ENCODE data around the gene BAIAP2. TPM values are rescaled to one million over a fixed set of nuclear protein-coding genes. Genes with fewer than 3 reads are reported as not detected.
A peak's percentile ranks its signal among the peaks of the same experiment; 100 is the strongest.

Gene BAIAP2
- total and polyA plus RNA-seq, 2 of the 13 experiments (the other 11 are each of a cell fraction or from before 2014, with no cell fraction given), result 22.5 to 24.0 TPM

GRCh38 chr17:81130385-81131361 is 95.7 kb downstream of the BAIAP2 start (continued):
- TF ChIP-seq DRAP1 (CRISPR knock-in tag; IDR thresholded peaks at IDR 0.05) (0 out of 2 replicates have a peak, but pooled peaks have one; percentile 9), U2AF2 (IDR thresholded peaks at IDR 0.05; ENCODE audit: low read depth, low read length) (no peak), ZNF788 (CRISPR knock-in tag; IDR thresholded peaks at IDR 0.05; ENCODE audit: borderline replicate concordance) (0 out of 2 replicates have a peak, but pooled peaks have one; percentile 10), RERE (CRISPR knock-in tag; IDR thresholded peaks at IDR 0.05; ENCODE audit: low read depth) (no peak), HOXA3 (CRISPR knock-in tag; IDR thresholded peaks at IDR 0.05) (peak; percentile 17; the same call in 1 of the 2 replicates), MATR3 (CRISPR knock-in tag; IDR thresholded peaks at IDR 0.05) (no peak), ZNF564 (CRISPR knock-in tag; IDR thresholded peaks at IDR 0.05) (0 out of 2 replicates have a peak, but pooled peaks have one; percentile 26), MAX (IDR thresholded peaks at IDR 0.05) (peak; percentile 12; the same call in 1 of the 2 replicates), ZNF276 (CRISPR knock-in tag; IDR thresholded peaks at IDR 0.05; ENCODE audit: low read depth) (no peak), ZNF574 (CRISPR knock-in tag; IDR thresholded peaks at IDR 0.05) (peak; percentile 4; the same call in 1 of the 2 replicates), ETV5 (CRISPR knock-in tag; IDR thresholded peaks at IDR 0.05; ENCODE audit: borderline replicate concordance) (peak; percentile 60), FOXK1 (CRISPR knock-in tag; IDR thresholded peaks at IDR 0.05; ENCODE audit: borderline replicate concordance, low read depth) (no peak), ZNF777 (CRISPR knock-in tag; IDR thresholded peaks at IDR 0.05) (peak; percentile 58), ZFP90 (CRISPR knock-in tag; IDR thresholded peaks at IDR 0.05; ENCODE audit: borderline replicate concordance) (0 out of 2 replicates have a peak, but pooled peaks have one; percentile 10), MYPOP (CRISPR knock-in tag; IDR thresholded peaks at IDR 0.05) (0 out of 2 replicates have a peak, but pooled peaks have one; percentile 25)
